Gastroesophageal sphincter (tissue), 3 donors: ENCODE measurements around the gene CNTN6.

ENCODE experiments used
- CTCF ChIP-seq, 4 experiments: fragments of 200-600 bp in 2 of 4; fragments of 450-650 bp in 2 of 4; sonication (generic) in 1 of 4; IDR thresholded peaks; one replicate each; pipeline ENCODE4 v1.5.1; 2017 to 2019; ENCODE audit warnings: antibody characterized with exemption in 4 of 4, mild to moderate bottlenecking in 2 of 4, moderate library complexity in 2 of 4
- EP300 ChIP-seq: sonication (generic); formaldehyde crosslinking; IDR thresholded peaks from one replicate; pipeline ENCODE4 v1.6.1; 2017; ENCODE audit warnings: antibody characterized with exemption, mild to moderate bottlenecking
- POLR2A ChIP-seq, 2 donors: fragments of 450-650 bp; IDR thresholded peaks; one replicate each; pipeline ENCODE4 v1.6.1; 2017; ENCODE audit warnings: antibody characterized with exemption in 2 of 2, mild to moderate bottlenecking in 2 of 2, moderate library complexity in 1 of 2
- POLR2AphosphoS5 ChIP-seq: sonication (generic); formaldehyde crosslinking; IDR thresholded peaks from one replicate; pipeline ENCODE4 v1.6.1; 2017; ENCODE audit warnings: antibody characterized with exemption

GRCh38 chr3:1374471-1374870 lies 281.6 kb downstream of the CNTN6 start:
- no peak for TF ChIP-seq CTCF (IDR thresholded peaks at IDR 0.05)
- no peak for TF ChIP-seq EP300
- TF ChIP-seq POLR2A (IDR thresholded peaks at IDR 0.05) = no peak
- TF ChIP-seq POLR2AphosphoS5 = no peak
